Measurements from ENCODE around the gene NLK. TPM values are rescaled to one million over a fixed set of nuclear protein-coding genes. Genes with fewer than 3 reads are reported as not detected.

Gene NLK
- total and polyA plus RNA-seq, 2 of the 4 experiments (the other 2 are of a cell fraction) = 15.3 to 23.3 TPM

DNA sequence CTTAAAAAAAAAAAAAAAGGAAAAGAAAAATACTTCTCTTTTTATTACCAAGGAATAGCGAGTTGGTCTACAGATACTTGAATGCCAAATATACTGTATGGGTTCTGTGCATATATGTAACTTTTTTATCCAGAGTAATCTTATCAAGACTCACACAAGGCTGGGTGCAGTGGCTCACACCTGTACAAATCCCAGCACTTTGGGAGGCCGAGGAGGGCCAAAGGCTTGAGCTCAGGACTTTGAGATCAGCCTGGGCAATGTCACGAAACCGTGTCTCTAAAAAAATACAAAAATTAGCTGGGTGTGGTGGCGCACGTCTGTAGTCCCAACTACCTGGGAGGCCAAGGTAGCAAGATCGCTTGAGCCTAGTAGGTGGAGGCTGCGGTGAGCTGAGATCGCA, 139.1 kb downstream of the NLK start:
- no TSS peak for BruUV-seq (replicated peaks)
- TF ChIP-seq SMC3 (IDR thresholded peaks at IDR 0.05; ENCODE audit: low read depth, low read length) (no peak), MAZ (IDR thresholded peaks at IDR 0.05; ENCODE audit: borderline replicate concordance, low read depth, low read length) (no peak), MXI1 (IDR thresholded peaks at IDR 0.05; ENCODE audit: borderline replicate concordance, low read depth, low read length) (no peak), RFX5 (IDR thresholded peaks at IDR 0.05; ENCODE audit: low read depth, low read length) (no peak), FOS (IDR thresholded peaks at IDR 0.05; ENCODE audit: low read depth, low read length) (no peak), RAD21 (IDR thresholded peaks at IDR 0.05; ENCODE audit: low read length) (no peak), POLR2A (IDR thresholded peaks at IDR 0.05; ENCODE audit: low read depth, low read length) (no peak), BHLHE40 (IDR thresholded peaks at IDR 0.05; ENCODE audit: low read depth, low read length) (no peak), RCOR1 (IDR thresholded peaks at IDR 0.05; ENCODE audit: insufficient replicate concordance, low read length) (no peak), CEBPB (IDR thresholded peaks at IDR 0.05; ENCODE audit: low read depth, low read length) (no peak)
- TF ChIP-seq, protein P1, sequence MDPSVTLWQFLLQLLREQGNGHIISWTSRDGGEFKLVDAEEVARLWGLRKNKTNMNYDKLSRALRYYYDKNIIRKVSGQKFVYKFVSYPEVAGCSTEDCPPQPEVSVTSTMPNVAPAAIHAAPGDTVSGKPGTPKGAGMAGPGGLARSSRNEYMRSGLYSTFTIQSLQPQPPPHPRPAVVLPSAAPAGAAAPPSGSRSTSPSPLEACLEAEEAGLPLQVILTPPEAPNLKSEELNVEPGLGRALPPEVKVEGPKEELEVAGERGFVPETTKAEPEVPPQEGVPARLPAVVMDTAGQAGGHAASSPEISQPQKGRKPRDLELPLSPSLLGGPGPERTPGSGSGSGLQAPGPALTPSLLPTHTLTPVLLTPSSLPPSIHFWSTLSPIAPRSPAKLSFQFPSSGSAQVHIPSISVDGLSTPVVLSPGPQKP (IDR thresholded peaks at IDR 0.05; ENCODE audit: borderline replicate concordance, low read depth, low read length) = no peak
- TF ChIP-seq, protein P2, sequence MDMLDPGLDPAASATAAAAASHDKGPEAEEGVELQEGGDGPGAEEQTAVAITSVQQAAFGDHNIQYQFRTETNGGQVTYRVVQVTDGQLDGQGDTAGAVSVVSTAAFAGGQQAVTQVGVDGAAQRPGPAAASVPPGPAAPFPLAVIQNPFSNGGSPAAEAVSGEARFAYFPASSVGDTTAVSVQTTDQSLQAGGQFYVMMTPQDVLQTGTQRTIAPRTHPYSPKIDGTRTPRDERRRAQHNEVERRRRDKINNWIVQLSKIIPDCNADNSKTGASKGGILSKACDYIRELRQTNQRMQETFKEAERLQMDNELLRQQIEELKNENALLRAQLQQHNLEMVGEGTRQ (IDR thresholded peaks at IDR 0.05; ENCODE audit: low read depth, low read length) = no peak
- TF ChIP-seq, protein P3, sequence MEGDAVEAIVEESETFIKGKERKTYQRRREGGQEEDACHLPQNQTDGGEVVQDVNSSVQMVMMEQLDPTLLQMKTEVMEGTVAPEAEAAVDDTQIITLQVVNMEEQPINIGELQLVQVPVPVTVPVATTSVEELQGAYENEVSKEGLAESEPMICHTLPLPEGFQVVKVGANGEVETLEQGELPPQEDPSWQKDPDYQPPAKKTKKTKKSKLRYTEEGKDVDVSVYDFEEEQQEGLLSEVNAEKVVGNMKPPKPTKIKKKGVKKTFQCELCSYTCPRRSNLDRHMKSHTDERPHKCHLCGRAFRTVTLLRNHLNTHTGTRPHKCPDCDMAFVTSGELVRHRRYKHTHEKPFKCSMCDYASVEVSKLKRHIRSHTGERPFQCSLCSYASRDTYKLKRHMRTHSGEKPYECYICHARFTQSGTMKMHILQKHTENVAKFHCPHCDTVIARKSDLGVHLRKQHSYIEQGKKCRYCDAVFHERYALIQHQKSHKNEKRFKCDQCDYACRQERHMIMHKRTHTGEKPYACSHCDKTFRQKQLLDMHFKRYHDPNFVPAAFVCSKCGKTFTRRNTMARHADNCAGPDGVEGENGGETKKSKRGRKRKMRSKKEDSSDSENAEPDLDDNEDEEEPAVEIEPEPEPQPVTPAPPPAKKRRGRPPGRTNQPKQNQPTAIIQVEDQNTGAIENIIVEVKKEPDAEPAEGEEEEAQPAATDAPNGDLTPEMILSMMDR (conservative IDR thresholded peaks at IDR 0.05; ENCODE audit: low read depth, low read length) = no peak
- Histone ChIP-seq H2BK15ac (ENCODE audit: low read depth, low read length) (no peak overlapping the region), H4K5ac (ENCODE audit: low read depth, low read length) (no peak overlapping the region), H3K23ac (ENCODE audit: low read depth, low read length) (no peak overlapping the region), H3K9me3 (ENCODE audit: control insufficient read depth, insufficient read depth, low read length) (peaks cover 2% of the 10 kb centered on the region; the same call in 1 of the 2 replicates), H3K18ac (ENCODE audit: low read depth, low read length) (no peak overlapping the region), H3K27me3 (ENCODE audit: control insufficient read depth, insufficient read depth, low read length) (no peaks in the 10 kb centered on the region), H3K4ac (ENCODE audit: low read depth, low read length) (no peak overlapping the region), H3K14ac (replicated peaks; ENCODE audit: low read depth, low read length) (no peak overlapping the region), H2AK9ac (replicated peaks; ENCODE audit: low read depth, low read length, poor library complexity) (no peak overlapping the region), H3K4me3 (ENCODE audit: insufficient read depth, low read depth, low read length) (no peak overlapping the region), H3K36me3 (ENCODE audit: control insufficient read depth, insufficient read depth, low read length) (peaks cover 12% of the 10 kb centered on the region), H2AK5ac (ENCODE audit: low read depth, low read length) (no peak overlapping the region), H3K79me1 (ENCODE audit: low read depth in 1 of 2, low read length in 2 of 2) (peaks cover 10 to 19% of the 10 kb centered on the region in 2 experiments), H4K91ac (ENCODE audit: insufficient read depth, low read depth, low read length) (no peak overlapping the region), H4K20me1 (ENCODE audit: insufficient read depth, low read length) (no peaks in the 10 kb centered on the region), H3K4me2 (ENCODE audit: low read depth, low read length) (no peak overlapping the region), H3K27ac (ENCODE audit: insufficient read depth, low read length) (no peak overlapping the region), H2BK20ac (ENCODE audit: low read depth, low read length) (no peak overlapping the region), H3K56ac (ENCODE audit: extremely low read depth, insufficient read depth, low read length) (no peak overlapping the region), H2AFZ (replicated peaks; ENCODE audit: low read length, poor library complexity) (no peak overlapping the region), H2BK5ac (ENCODE audit: low read depth, low read length, poor library complexity, severe bottlenecking) (no peak overlapping the region), H2BK120ac (ENCODE audit: low read depth, low read length) (no peak overlapping the region), H3K9me1 (ENCODE audit: insufficient read depth, low read length) (peaks cover 3% of the 10 kb centered on the region; the same call in 1 of the 2 replicates), H3K9ac (ENCODE audit: low read depth, low read length) (no peak overlapping the region), H3K4me1 (ENCODE audit: control insufficient read depth, insufficient read depth, low read length) (peaks cover 2% of the 10 kb centered on the region; the same call in 1 of the 2 replicates), H4K8ac (ENCODE audit: low read depth in 2 of 2, low read length in 2 of 2) (no peak overlapping the region)
- dilution Hi-C loops (cut with HindIII; ENCODE audit: low sequenced_read_pairs, unreplicated experiment) (no loop called here), intact Hi-C loops (cut with micrococcal nuclease) (loop anchor here (5.0 kb wide), 1 partner anchor 139 kb away; the partner anchor contains the start of gene NLK), in situ Hi-C loops (cut with MboI; ENCODE audit: low sequenced_read_pairs) (no loop called here)
- no peak for DNase-seq
- POLR2A ChIA-PET (ENCODE audit: unreplicated experiment) = no interaction called here
- ATAC-seq (ENCODE audit: low read depth) = no peak
- CTCF ChIA-PET = no interaction called here
- WGBS, 2 experiments (ENCODE audit: extremely low coverage in 2 of 2, insufficient read length in 1 of 2) = 100% methylated on average over 3 of the region's 9 CpGs; no CpG with 5 or more reads in 1 of the 2 experiments

All from IMR-90 (cell line).